Measurements from ENCODE around the gene STXBP1. TPM values are rescaled to one million over a fixed set of nuclear protein-coding genes. Genes with fewer than 3 reads are reported as not detected.

The STXBP1 gene
- total RNA-seq, 4 donors from 2014 or later: 4.7 to 36.1 (median 12.2) TPM

GRCh38 chr9:127585161-127585819, 26.8 kb upstream of the STXBP1 start:
- no peaks in the 10 kb centered on the region for H3K27me3 ChIP-seq
- no peak overlapping the region for H3K4me3 ChIP-seq
- peaks cover 0 to 8% (median 0%) of the 10 kb centered on the region in 3 donors for H3K9me3 ChIP-seq
- H3K36me3 ChIP-seq: no peaks in the 10 kb centered on the region
- no peak for DNase-seq
- WGBS, 2 donors: 87 to 91% methylated on average over 4 of the region's 4 CpGs
- intact Hi-C loops (cut with DNase I): loop anchor here (5.0 kb wide), 1 partner anchor 78 kb away; no protein-coding TSS in a partner anchor
- H3K27ac ChIP-seq: peak overlapping the region in 3 of 4 donors; percentile 5 to 99 (median 98)
- H3K4me1 ChIP-seq: peaks cover 13 to 74% (median 20%) of the 10 kb centered on the region in 3 donors
- TF ChIP-seq POLR2A (IDR thresholded peaks at IDR 0.05): no peak
- no peak for TF ChIP-seq CTCF (IDR thresholded peaks at IDR 0.05)

- intact Hi-C loops (cut with DNase I): loop anchor here (5.0 kb wide), 1 partner anchor 79 kb away; no protein-coding TSS in a partner anchor
These were observed 26.0 kb upstream of the STXBP1 start for GRCh38 chr9:127586096-127586495.

GRCh38 chr9:127586537-127586936, 25.5 kb upstream of the STXBP1 start:
- Histone ChIP-seq H3K9me3 (peaks cover 0 to 8% (median 0%) of the 10 kb centered on the region in 3 donors), H3K4me3 (no peak overlapping the region), H3K4me1 (peaks cover 9 to 62% (median 11%) of the 10 kb centered on the region in 3 donors), H3K27ac (peak overlapping the region in 2 of 4 donors; percentile 98 to 99), H3K36me3 (no peaks in the 10 kb centered on the region), H3K27me3 (no peaks in the 10 kb centered on the region)
- intact Hi-C loops (cut with DNase I): loop anchor here (5.0 kb wide), 1 partner anchor 79 kb away; no protein-coding TSS in a partner anchor
- DNase-seq: no peak
- TF ChIP-seq POLR2A (IDR thresholded peaks at IDR 0.05): no peak
- TF ChIP-seq CTCF (IDR thresholded peaks at IDR 0.05): peak; percentile 73 to 94 (median 90)
- 47 to 61% methylated on average over 3 to 5 of the region's 5 CpGs for WGBS, 2 donors

More at GRCh38 chr9:127586096-127586495, 26.0 kb upstream of the STXBP1 start:
- WGBS, 2 donors: 70 to 75% methylated on average over 10 to 14 of the region's 14 CpGs
- Histone ChIP-seq H3K9me3 (peaks cover 0 to 8% (median 0%) of the 10 kb centered on the region in 3 donors), H3K4me3 (no peak overlapping the region), H3K27ac (peak overlapping the region in 2 of 4 donors; percentile 98 to 99), H3K27me3 (no peaks in the 10 kb centered on the region), H3K4me1 (peaks cover 9 to 66% (median 12%) of the 10 kb centered on the region in 3 donors), H3K36me3 (no peaks in the 10 kb centered on the region)
- DNase-seq: no peak
- TF ChIP-seq POLR2A (IDR thresholded peaks at IDR 0.05) (no peak), CTCF (IDR thresholded peaks at IDR 0.05) (no peak)

DNA sequence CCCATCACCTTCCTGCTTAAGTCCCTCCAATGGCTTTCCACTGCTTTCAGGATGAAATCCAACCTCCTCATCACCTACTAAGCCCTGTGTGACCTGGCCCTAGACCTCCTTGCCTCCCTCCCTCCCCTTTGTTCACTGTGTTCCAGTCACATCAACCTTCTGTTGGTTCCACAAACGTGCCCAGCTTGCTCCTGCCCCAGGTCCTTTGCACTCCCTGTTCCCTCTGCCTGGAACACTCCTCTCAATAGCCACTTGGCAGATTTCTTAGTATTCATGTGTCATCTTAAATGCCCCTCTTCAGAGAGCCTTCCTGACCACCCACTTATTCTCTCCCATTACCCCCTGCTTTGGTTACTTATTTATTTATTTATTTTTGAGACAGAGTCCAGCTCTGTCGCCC, 24.1 kb upstream of the STXBP1 start:
- TF ChIP-seq CTCF (IDR thresholded peaks at IDR 0.05): no peak
- no peak for TF ChIP-seq POLR2A (IDR thresholded peaks at IDR 0.05)
- Histone ChIP-seq H3K9me3 (peaks cover 0 to 5% (median 0%) of the 10 kb centered on the region in 3 donors), H3K4me3 (no peak overlapping the region), H3K36me3 (no peaks in the 10 kb centered on the region), H3K27ac (no peak overlapping the region), H3K4me1 (peaks cover 9 to 57% (median 9%) of the 10 kb centered on the region in 3 donors), H3K27me3 (no peaks in the 10 kb centered on the region)
- WGBS, 2 donors: 67 to 78% methylated on average over 2 of the region's 2 CpGs
- no peak for DNase-seq
- intact Hi-C loops (cut with DNase I): loop anchor here (5.0 kb wide), 1 partner anchor 81 kb away; no protein-coding TSS in a partner anchor

Measured in esophagus squamous epithelium (tissue), 5 donors.